ELF-1 (cell line): ENCODE results near the gene AGBL5.
"Not testable (repeated sequence)": the region's sequence is repeated elsewhere in the genome, so short reads cannot be mapped to it uniquely, and the experiment has no call there.

Experiments used
- DNase-seq: peaks from one replicate; pipeline ENCODE4 v3.0.0-alpha.2; 2016; ENCODE audit warnings: low read depth, low spot score

AGBL5 gene

GRCh38 chr2:27118525-27119329 lies 67.3 kb downstream of the AGBL5 start, which contains the start of gene CGREF1:
CGREF1 (minus strand) TSS chr2:27119128; CDS start chr2:27104366, 14,762 bp downstream.
- peak; percentile 62 for DNase-seq

DNA sequence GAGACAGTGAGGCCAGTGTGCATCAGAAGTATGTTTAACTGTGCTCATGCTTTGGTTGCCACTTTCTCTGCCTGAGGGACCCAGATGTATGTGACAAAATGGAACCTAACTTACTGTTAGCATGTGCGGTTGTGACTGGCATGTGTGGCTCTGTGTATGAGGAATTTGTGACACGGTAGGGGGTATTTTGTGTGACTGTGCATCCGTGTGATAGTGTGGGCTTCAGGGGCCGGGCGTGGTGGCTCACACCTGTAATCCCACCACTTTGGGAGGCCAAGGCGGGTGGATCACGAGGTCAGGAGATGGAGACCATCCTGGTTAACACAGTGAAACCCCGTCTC lies 67.8 kb downstream of the AGBL5 start:
- not testable (repeated sequence) for DNase-seq
